HG02884 (cell line): ENCODE results near the gene PLA2G4A.
A peak's percentile ranks its signal among the peaks of the same experiment; 100 is the strongest.

Source experiments
- ATAC-seq: cut with Tn5 transposase; IDR thresholded peaks from one replicate; pipeline ENCODE4 v1.9.1; 2021; ENCODE audit warnings: mild to moderate bottlenecking, moderate library complexity; ENCODE audit not compliant: unreplicated experiment

Gene PLA2G4A

DNA sequence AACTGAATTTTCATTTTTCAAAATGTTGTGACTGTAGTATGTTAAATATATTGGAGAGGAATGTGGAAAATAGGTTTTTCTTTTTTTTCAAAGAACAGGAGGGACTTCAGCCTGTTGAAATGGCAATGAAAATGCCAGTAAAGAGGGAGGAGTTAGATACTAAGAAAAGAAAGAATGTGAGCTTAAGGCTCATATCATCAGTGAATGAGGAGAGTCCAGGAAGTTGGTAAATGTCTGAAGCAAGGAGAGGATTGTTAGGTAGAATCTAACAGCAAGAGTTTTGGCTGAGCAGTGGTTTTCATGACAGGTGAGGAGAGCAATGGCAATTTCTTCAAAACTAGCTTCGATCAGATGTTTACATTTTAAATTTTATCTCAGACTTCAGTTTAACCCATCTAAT is 43.0 kb downstream of the PLA2G4A start:
- ATAC-seq, result no peak

DNA sequence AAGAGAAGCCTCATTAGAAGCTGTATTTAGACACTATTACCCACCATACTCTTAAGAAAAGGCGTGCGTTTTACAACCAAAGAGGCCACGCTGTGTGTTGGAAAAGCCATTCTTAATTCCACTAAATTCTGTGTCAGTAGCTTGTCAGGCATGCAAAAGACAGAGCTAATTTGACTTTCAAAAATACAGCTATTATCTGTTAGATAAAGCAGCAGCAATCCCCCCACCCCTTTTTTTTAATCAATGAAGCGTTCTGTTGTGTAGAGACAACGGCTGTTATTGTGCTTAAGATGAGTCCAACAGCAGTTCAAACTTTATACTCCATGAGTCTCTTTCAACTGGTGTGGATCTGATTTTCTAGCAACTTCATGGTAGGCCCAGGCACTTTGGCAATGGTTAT is 43.5 kb downstream of the PLA2G4A start:
- ATAC-seq, result no peak

DNA sequence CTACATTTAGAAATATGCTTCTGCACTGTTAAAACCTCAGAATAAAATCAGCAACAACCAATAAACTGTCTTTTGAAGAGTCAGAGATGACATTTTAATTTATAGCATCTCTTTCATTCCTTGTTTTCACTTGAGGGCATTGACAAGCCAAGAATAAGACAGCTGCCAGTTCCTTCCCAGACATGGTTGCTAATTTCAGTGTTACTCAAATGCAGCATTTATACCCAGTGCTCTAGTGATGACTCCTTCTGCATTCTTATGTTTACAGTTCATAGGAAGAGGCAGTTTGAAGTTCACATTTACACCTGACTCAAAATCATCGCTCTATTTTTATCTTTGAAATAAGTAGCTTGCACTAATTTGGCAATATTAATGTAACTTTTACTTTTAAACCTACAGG is 44.9 kb downstream of the PLA2G4A start:
- ATAC-seq, result no peak

DNA sequence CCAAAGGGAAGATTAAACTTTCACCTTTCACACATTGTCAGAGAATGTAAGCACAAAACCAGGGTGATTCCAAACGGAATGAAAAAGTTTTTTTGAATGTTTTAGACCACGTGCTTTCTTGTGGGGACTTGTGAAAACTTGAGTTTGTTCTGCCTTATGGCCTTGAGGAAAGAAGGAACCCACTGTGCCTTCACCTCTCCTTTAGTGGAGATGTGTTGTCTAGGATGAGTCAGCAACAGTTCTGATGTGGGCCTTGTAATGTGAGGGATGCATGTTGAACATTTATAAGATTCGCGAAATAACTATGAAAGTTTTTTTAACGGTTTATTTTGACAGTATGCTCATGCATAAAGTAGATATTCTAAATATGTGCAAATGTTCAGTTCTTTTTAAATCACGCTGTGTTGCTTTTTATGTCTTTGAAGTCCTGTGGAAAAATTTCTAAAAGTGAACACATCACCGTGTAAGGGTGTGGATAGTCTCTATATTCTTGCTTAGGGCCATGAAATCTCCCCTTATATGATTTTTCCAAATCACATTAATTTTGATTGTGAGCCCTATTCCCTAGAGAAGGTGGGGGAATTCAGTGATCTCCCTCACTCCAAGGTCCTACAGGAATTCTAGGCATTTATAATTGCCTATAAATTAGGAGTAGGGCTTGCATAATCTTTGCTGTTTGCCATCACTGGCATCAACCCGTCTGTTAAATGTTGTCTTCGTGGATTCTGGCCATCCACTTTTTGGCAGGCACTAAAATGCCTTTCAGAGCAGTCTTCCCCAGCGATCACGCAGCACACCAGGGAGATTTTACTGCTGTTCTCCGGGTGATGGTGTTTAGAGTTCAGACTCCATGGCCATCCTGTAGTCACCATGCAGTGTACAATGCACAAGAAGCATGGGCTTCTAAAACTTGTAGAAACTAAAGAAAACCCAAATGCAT is 47.4 kb downstream of the PLA2G4A start:
- ATAC-seq, result no peak

DNA sequence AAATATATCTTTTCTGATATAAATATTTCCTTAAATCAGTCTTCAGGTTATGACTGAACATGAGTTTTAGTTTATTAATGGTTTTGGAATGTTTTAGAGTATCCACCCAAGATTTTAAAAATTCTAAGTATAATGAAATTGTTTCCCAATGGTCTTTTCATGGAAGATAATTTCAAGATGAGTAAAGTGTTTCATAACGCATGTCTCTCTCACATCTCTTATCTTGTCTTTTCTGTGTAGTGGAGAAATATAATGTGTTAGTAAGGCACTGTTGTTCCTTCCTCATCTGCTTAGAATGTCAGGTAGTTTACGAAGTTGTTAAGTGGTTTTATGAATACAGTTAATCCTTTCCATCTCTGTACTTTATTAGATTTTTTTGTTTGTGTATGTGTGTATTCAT is 49.6 kb downstream of the PLA2G4A start:
- ATAC-seq, result no peak

DNA sequence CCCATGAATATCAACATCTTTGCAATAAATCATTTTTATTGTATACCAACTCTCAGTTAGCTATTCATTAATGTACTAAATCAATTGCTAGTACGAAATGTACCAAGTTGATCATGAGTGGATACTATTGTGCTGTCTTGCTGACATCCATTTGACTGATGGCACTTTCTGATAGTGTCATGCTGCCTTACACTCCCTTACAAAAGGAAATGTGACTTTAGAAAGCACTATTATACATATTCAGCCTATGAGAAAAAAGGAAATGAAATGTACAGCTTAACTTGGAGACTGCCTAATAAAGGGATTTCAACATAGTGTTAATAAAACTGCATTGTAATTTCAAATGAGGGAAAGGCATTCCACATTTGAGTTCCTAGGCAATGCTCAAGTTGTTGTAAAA is 52.2 kb downstream of the PLA2G4A start:
- ATAC-seq, result no peak

DNA sequence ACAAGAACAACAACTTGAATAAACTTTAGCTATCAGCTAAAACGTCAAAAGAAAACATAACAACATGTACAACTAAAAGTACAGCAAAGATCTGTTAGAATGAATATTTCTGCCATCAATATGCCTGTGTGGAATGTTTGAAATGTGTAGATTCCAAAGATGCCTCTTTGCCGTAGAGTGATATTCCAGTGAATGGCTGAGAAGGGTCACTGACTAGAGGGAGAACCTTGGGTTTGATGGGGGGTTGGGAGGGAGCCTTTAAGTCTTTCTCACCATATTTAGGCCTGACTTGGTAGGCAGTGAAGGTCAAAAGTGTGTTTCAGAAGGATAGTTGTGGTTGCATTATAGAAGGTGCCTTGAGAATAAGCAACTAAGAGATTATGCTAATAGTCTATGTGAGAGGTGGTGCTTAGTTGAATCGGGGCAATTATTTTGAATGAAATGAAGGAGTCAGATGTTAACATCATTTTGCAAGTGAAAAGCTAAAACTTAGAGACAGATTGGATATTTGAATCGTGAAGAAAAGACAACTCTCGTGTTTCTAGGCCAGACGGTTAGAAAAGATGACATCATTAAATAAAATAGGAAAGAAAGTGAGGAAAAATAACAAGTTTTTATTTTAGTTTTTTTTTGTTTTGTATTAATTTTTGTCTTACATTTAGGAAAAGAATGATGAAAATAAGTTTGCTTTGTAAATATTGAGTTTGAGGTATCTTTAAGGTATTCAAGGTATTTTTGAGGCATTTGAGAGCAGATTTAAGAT is 53.8 kb downstream of the PLA2G4A start:
- ATAC-seq, result no peak

DNA sequence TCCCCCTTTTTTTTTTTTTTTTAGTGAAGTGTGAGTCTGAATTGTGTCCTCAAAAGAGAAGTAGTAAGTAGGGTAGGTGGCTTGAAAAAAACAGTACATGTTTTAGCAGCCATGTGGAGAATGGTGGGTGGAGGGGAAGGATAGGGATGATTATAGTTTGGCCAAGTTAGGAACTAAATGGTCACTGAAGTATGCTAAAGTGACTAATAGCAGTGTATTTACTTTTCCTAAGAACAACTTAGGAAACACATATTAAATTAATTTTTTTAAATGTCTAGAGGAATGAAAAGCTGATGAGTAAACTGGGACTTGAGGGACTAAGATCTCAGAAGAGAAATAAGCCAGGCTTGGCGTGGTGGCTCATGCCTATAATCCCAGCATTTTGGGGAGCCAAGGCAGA is 55.5 kb downstream of the PLA2G4A start:
- ATAC-seq, result no peak

DNA sequence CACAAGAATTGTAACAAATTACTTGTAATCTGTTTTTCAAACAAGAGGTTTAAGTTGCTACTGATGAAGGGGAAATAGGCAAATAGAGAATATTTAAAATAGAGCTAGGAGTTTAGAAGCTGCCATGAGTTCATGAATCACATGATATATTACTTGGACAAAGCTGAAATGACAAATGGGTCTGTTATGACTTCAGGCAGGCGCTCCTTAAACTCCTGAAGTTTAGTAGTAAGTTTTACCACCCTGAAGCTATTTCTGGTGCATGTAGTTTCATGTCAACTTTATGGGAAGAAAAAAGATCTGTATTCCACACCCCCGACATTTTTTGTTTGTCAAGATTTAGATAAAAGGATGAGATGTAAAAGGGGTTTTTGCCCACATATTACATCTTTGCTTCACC is 58.5 kb downstream of the PLA2G4A start:
- no peak for ATAC-seq

DNA sequence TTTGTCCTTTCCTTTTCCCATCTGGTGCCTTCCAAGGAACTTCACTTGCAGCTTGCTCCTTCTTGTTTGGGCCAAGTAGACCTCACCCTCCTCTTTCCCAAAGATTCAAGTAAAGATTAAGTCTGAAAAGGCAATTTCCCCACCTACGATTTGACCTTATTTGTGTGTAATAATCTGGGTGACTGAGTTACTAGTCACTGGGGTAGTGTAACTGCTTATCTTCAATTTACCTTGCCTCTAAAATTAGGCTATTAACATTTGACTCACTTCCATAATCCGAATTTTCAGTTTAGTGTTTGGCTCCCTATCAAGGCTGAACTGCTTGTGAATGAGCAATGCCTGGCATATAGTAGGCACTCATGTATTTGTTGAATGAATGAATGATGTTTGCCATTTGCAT is 59.6 kb downstream of the PLA2G4A start:
- no peak for ATAC-seq

DNA sequence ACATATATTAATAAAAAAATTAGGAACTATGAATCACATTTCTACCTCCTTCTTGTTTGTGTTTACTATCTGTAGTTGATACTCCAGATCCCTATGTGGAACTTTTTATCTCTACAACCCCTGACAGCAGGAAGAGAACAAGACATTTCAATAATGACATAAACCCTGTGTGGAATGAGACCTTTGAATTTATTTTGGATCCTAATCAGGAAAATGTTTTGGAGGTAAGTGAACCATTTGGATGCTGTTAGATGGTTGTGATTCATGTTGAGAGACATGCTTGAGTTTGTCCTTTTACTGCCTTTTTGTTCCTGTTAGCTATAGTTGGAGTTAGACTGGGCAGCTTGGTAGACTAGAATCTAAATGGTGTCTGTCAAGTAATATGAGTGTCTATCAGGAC is 64.2 kb downstream of the PLA2G4A start:
- ATAC-seq, result no peak

DNA sequence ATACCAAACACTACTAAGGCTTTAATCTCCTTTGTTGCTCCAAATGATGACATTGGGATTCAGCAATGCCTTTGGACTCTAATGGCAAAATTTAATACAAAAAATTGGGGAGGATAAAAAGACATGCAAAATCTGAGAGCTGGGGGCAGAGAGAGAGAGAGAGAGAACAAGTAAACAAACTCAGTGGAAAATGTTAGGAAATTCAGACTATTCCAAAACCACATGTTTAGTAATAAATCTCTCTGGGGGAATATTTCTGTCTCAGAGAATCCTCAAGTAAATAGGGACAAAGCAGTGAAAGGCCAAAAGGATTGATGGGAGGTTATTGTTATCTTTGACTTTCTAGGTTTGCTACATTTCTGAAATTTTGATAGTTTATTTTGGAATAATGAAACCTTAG is 65.7 kb downstream of the PLA2G4A start:
- no peak for ATAC-seq

DNA sequence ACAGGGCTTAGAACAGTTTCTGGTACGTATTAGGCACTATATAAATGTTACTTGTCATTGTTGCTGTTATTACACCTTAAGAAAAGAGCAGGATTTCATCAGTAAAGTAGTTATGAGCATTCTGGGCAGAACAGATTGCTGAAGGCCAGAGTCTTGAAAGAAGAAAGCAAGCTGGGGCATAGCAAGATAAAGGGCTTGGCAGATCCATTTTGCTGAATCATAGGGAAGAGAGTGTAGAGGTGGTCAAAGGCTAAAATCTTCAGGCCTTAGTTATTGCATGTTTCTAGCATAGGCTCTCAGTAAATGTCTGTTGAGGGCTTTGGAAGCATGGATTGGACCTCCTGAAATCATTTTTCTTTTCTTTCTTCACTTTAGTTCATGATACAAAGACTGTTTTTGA is 67.5 kb downstream of the PLA2G4A start:
- no peak for ATAC-seq

DNA sequence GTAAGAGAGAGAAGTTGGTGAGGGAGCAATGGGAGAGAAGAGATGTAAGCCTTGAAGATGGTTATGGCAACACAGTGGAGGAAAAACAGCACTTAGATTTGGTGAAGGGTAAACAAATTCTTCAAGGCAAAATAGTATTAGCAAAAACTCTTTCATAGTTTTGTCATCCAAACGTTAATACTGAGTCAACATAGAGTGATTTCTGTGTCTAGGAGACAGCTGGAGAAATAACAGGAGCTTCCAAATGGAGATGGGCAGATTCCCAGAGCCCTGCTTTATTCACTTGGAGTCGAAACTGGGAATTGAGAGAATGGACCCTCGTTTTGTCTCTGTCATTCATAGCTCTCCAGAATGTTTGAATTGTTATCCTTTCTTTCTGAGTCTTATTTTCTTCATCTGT is 68.3 kb downstream of the PLA2G4A start:
- ATAC-seq, result no peak

DNA sequence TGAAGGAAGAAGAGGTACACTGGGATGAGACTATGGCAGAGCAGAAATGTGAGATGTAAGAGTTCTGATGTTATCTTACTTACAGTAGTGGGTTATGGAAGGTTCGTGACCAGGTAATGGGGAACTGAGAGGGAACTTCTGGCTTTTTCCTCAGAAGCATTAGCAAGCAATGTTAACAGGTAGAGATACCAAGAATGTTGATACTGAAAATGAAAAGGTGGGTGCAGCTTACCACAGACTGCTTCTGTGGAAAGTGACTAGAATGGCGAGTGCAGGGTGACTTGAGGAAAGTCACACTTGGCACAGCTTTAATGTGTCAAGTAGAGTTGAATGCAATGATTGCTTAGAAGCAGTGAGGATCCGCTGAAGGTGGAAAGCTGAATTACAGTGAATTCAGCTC is 70.8 kb downstream of the PLA2G4A start:
- peak; percentile 93 for ATAC-seq

DNA sequence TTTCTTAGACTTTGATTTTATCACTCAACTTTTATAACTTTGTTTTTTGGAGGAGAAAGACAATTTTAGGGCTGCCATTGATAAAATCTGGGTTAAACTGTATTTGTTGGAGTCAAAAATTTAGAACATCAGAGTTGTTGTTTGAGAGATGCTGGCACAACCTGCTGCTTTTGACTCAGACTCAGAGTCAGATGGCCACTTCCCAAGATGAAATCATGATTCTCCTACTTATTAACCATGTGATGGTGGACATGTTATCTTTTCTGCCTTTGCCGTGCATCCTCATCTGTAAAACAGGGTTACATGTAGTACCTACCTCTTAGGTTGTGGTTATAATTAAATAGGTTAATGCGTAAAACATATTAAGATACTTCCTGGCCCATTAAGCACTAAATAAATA is 71.2 kb downstream of the PLA2G4A start:
- ATAC-seq, result no peak

DNA sequence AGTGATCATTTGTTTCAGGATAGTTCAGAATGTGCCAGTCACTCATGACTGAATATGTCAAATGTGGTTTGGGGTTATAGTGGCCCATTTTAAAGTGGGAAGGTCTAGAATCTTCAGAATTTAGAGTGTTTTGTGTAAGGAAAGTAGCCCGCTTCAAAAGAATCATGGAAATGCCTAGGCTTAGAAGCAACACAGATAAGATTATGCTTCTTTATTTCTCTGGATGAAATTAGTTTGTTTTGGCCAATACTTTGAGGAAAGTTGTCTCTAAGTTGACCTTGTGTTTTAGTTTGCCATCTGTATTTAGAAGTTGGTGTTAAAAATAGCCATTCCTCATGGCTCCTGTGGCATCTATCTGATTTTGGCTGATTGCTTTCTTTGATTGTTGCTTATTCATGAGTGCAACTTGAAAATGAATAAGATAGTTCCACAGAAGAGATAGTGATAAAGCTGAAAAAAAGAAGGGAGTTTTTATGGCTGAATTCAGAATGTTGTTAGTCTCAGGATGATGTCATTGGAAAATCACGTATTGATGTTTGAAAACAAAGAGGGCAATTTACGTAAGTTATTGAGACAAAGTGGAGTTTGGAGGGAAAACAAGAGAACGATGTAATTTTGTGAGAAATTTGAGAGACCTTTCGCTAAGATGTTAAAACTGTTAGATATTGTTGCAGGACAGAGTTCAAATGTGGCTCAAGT is 71.9 kb downstream of the PLA2G4A start:
- ATAC-seq, result no peak

DNA sequence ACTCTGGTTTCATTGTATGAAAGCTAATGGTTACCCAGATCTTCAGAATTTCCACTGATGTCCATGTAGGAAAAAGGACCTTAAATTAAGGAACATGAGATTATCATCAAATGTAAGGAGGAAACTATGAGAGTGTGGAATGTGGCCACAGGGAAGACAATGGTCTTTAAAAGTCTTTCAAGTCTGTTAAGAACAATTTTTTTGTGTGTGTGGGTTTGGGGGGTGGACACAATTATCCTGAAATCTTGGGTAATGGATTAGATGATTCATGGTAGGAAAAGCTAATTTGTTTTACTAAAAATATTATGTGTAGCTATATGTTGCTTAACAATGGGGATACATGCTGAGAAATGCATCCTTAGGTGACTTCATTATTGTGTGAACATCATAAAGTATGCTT is 72.9 kb downstream of the PLA2G4A start:
- ATAC-seq, result no peak

DNA sequence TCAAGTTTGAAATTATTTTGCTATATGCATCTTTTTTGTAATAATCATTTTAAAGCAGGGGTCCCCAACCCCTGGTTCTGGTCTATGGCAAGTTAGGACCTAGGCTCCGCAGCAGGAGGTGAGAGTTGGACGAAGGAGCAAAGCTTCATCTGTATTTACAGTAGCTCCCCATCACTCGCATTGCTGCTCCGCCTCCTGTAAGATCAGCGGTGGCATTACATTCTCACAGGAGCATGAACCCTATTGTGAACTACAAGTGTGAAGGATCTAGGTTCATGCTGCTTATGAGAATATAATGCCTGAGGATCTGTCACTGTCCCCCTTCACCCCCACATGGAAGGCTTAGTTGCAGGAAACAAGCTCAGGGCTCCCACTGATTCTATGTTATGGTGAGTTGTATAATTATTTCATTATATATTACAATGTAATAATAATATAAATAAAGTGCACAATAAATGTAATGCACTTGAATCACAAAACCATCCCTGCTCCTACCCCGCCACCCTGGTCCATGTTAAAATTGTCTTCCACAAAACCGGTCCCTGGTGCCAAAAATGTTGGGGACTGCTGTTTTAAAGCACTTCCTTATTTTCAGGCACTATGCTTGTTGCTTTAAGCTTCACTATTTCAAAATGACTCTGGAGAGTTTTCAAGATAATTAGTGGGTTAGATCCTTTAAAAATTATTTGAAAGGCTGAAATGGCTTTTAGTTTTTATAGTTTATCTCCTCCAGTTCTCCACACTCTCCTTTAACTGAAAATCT is 74.8 kb downstream of the PLA2G4A start:
- ATAC-seq, result no peak

DNA sequence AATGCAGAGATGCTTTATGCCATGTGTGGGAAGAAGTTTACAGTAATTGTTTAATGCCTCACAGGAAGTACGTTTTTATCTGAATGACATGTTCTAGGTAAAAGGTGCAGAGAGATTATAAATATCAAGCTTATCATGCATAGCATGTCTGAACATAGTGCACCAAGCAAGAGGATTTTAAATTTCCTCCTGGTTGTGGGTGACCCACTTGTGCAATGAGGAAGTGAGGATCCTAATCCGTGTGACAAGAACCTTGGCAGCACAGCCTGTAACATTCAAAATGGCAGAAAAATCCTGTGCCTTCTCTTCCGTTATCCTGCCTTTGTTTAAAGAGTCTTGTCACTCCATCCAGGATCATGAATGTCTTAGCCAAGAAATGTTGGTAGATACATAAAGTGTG is 75.6 kb downstream of the PLA2G4A start:
- ATAC-seq, result no peak

DNA sequence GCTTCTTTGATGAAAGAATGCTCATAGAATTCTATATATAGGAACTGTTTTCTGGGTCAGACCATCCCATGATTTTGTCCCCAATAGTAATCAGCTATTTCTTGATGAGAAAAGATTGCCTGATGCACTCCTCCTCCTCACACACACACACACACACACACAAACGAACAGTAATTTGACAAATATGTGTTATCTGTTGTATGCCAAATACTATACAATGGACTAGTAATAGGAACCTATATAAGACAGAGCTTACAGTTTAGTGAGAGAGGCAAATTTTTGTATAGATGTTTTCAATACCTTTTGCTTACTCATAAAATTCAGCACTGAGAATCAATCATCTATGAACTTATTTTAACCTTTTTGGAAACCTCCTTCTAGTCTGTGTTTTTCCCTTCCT is 76.8 kb downstream of the PLA2G4A start:
- no peak for ATAC-seq
